PC-9 (cell line): ENCODE results near the gene EXOC3L2. TPM values are rescaled to one million over a fixed set of nuclear protein-coding genes. Genes with fewer than 3 reads are reported as not detected.

Experiments
- BruUV-seq: library from RNA; stranded (reverse); fragments of 400-500 nt; replicated peaks from 2 replicates; lab custom pipeline; 2021; lab: Mats Ljungman, UMichigan
- CTCF ChIA-PET: fragments of 300-600 bp; sonication (Branson Sonifier 250); formaldehyde crosslinking; loops from one replicate; lab custom pipeline; 2022; ENCODE audit warnings: antibody characterized with exemption; lab: Charles Lee
- POLR2A ChIA-PET: fragments of 300-600 bp; sonication (Branson Sonifier 250); formaldehyde crosslinking; loops from one replicate; lab custom pipeline; 2022; ENCODE audit warnings: antibody characterized with exemption; ENCODE audit not compliant: unreplicated experiment; lab: Charles Lee
- DNase-seq, 2 experiments: peaks; one replicate each; pipeline versions ENCODE4 v3.0.0 to v3.0.0-alpha.2; 2015 to 2022; ENCODE audit warnings: mixed read lengths in 1 of 2
- H2AFZ ChIP-seq: fragments of 200-600 bp; sonication (generic); 2 replicates; pipeline ENCODE4 v1.8.1; 2017; ENCODE audit warnings: antibody characterized with exemption
- H3F3A ChIP-seq: fragments of 200-600 bp; sonication (generic); 2 replicates; pipeline ENCODE4 v1.8.1; 2017; ENCODE audit warnings: antibody characterized with exemption, mild to moderate bottlenecking, low read depth; ENCODE audit not compliant: insufficient read depth
- H3K27ac ChIP-seq: fragments of 200-600 bp; sonication (generic); 2 replicates; pipeline ENCODE4 v1.6.1; 2016; ENCODE audit warnings: mixed run types
- H3K27me3 ChIP-seq: fragments of 200-600 bp; sonication (generic); 2 replicates; pipeline ENCODE4 v1.6.1; 2016; ENCODE audit warnings: low read depth, mixed run types; ENCODE audit not compliant: insufficient read depth
- H3K36me3 ChIP-seq: fragments of 200-600 bp; sonication (generic); 2 replicates; pipeline ENCODE4 v1.6.1; 2016; ENCODE audit warnings: low read depth, mixed run types
- H3K4me1 ChIP-seq: fragments of 200-600 bp; sonication (generic); replicated peaks from 2 replicates; pipeline ENCODE4 v1.6.1; 2016; ENCODE audit warnings: mixed run types; ENCODE audit not compliant: insufficient read depth
- H3K4me2 ChIP-seq: fragments of 200-600 bp; sonication (generic); 2 replicates; pipeline ENCODE4 v1.6.1; 2017; ENCODE audit warnings: mixed run types
- H3K4me3 ChIP-seq: fragments of 200-600 bp; sonication (generic); 2 replicates; pipeline ENCODE4 v1.6.1; 2016; ENCODE audit warnings: mixed run types
- H3K79me2 ChIP-seq: fragments of 200-600 bp; sonication (generic); 2 replicates; pipeline ENCODE4 v1.6.1; 2017; ENCODE audit warnings: low read depth, mixed run types
- H3K9me2 ChIP-seq: fragments of 200-600 bp; sonication (generic); 2 replicates; pipeline ENCODE4 v1.8.1; 2017; ENCODE audit warnings: mild to moderate bottlenecking; ENCODE audit not compliant: insufficient read depth
- H3K9me3 ChIP-seq: fragments of 200-600 bp; sonication (generic); 2 replicates; pipeline ENCODE4 v1.8.1; 2016; ENCODE audit warnings: low read depth; ENCODE audit not compliant: insufficient read depth
- H4K20me1 ChIP-seq: fragments of 200-600 bp; sonication (generic); 2 replicates; pipeline ENCODE4 v1.8.1; 2017; ENCODE audit not compliant: insufficient read depth
- CTCF ChIP-seq: fragments of 200-600 bp; sonication (generic); conservative IDR thresholded peaks from 2 replicates; pipeline ENCODE4 v1.6.1; 2017; ENCODE audit warnings: mixed run types, antibody characterized with exemption, mild to moderate bottlenecking, moderate library complexity
- EZH2 ChIP-seq: fragments of 200-600 bp; sonication (generic); IDR thresholded peaks from 2 replicates; pipeline ENCODE4 v1.8.0; 2017; ENCODE audit warnings: antibody characterized with exemption, low read depth
- intact Hi-C: fragments of 100-400 bp; cut with micrococcal nuclease; formaldehyde crosslinking; loops from one replicate; pipeline ENCODE4 v1.10.0; 2022; ENCODE audit not compliant: unreplicated experiment
- total RNA-seq: library from RNA; stranded (reverse); gene quantifications from 2 replicates; pipeline ENCODE4 v1.2.3, GENCODE V29; 2021

The EXOC3L2 gene
- total RNA-seq, 1 experiment from 2014 or later = not detected

DNA sequence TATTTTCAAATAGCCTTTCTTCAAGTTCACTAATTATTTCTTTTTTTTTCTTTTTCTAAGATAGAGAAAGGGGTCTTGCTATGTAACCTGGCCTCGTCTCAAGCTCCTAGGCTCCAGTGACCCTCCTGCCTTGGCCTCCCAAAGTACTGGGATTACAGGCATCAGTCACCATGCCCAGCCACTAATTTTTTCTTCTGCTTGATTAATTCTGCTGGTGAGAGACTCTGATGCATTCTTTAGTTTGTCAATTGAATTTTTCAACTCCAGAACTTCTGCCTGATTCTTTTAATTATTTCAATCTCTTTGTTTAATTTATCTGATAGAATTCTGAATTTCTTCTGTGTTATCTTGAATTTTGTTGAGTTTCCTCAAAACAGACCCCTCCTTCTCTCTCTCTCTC lies 55.2 kb downstream of the EXOC3L2 start:
- POLR2A ChIA-PET = no interaction called here
- no peak overlapping the region for H2AFZ ChIP-seq
- H3K9me3 ChIP-seq = no peaks in the 10 kb centered on the region
- no peaks in the 10 kb centered on the region for H4K20me1 ChIP-seq
- H3K4me3 ChIP-seq = no peak overlapping the region
- intact Hi-C loops = loop anchor here (5.0 kb wide), 1 partner anchor 173 kb away; no protein-coding TSS in a partner anchor
- peaks cover 16% of the 10 kb centered on the region; the same call in 1 of the 2 replicates for H3F3A ChIP-seq
- no peaks in the 10 kb centered on the region for H3K36me3 ChIP-seq
- no peaks in the 10 kb centered on the region for H3K27me3 ChIP-seq
- H3K9me2 ChIP-seq = no peaks in the 10 kb centered on the region
- no TSS peak for BruUV-seq
- TF ChIP-seq CTCF (no peak), EZH2 (no peak)
- H3K4me2 ChIP-seq = no peak overlapping the region
- no peak for DNase-seq
- H3K27ac ChIP-seq = no peak overlapping the region
- no peaks in the 10 kb centered on the region for H3K79me2 ChIP-seq
- H3K4me1 ChIP-seq = no peaks in the 10 kb centered on the region
- CTCF ChIA-PET = interaction anchor here (0.5 kb wide), 1 partner anchor 35 kb away, joined by 4 read pairs; no protein-coding TSS in a partner anchor

DNA sequence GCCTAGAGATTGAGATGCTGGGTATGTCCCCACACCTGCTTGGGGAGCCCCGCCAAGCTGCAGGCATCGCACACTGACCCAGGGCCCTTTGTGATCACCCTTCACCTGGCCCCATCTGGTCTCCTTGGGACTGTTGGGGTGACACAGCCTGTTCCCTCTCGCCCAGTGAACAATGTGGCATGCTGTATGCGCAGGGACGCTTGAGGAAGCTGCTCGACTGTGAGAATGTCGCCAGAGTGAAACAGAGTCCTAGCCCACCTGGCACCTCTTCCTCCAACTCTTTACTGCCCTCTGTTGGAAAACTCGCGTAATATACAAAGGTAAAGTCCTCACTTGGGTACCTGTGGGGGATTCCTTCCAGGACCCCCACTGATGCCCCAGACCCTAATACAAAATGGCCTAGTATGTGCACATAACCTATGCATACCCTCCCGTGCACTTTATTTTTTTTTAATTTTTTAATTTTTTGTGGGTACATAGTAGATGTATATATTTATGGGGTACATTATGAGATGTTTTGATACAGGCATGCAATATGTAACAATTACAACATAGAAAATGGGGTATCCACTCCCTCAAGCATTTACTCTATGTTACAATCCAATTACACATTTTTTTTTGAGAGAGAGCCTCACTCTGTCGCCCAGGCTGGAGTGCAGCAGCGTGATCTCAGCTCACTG lies 57.6 kb downstream of the EXOC3L2 start:
- peak in 1 of 2 experiments; percentile 21 for DNase-seq

More for the DNA sequence above, 57.6 kb downstream of the EXOC3L2 start:
- Histone ChIP-seq H3K4me3 (no peak overlapping the region), H4K20me1 (no peaks in the 10 kb centered on the region), H3K27ac (no peak overlapping the region), H3K9me2 (no peaks in the 10 kb centered on the region), H3K4me1 (peaks cover 8% of the 10 kb centered on the region), H3K79me2 (no peaks in the 10 kb centered on the region), H3K36me3 (no peaks in the 10 kb centered on the region), H3K9me3 (no peaks in the 10 kb centered on the region), H3F3A (peaks cover 23% of the 10 kb centered on the region; the same call in 1 of the 2 replicates), H3K4me2 (no peak overlapping the region), H2AFZ (no peak overlapping the region), H3K27me3 (no peaks in the 10 kb centered on the region)
- TF ChIP-seq CTCF (peak; percentile 80), EZH2 (no peak)
- POLR2A ChIA-PET = no interaction called here
- CTCF ChIA-PET = no interaction called here
- BruUV-seq = no TSS peak
- intact Hi-C loops = loop anchor here (2.0 to 5.0 kb wide), 2 partner anchors 109 to 170 kb away; partner anchors contain the start of gene GEMIN7
